ENCODE measurements around the gene AXDND1.
"Not testable (repeated sequence)": the region's sequence is repeated elsewhere in the genome, so short reads cannot be mapped to it uniquely, and the experiment has no call there.

The AXDND1 gene

GRCh38 chr1:179365342-179366092, at the start of gene AXDND1:
TSS of gene AXDND1 (plus strand) at chr1:179365971. CDS start at chr1:179366510, 539 bp downstream.
- DNase-seq, result peak; percentile 78

GRCh38 chr1:179318491-179318890, 47.3 kb upstream of the AXDND1 start:
- DNase-seq, result no peak

- no peak for DNase-seq
These were observed 44.1 kb upstream of the AXDND1 start for GRCh38 chr1:179321533-179322216.

- DNase-seq, result no peak
These were observed 43.2 kb upstream of the AXDND1 start for GRCh38 chr1:179322557-179322956.

- no peak for DNase-seq
These were observed 42.3 kb upstream of the AXDND1 start for GRCh38 chr1:179323436-179323835.

GRCh38 chr1:179325836-179326235, 39.9 kb upstream of the AXDND1 start:
- no peak for DNase-seq

GRCh38 chr1:179326746-179327145, 39.0 kb upstream of the AXDND1 start:
- no peak for DNase-seq

GRCh38 chr1:179327196-179327595, 38.6 kb upstream of the AXDND1 start:
- DNase-seq, result no peak

- no peak for DNase-seq
These were observed 38.1 kb upstream of the AXDND1 start for GRCh38 chr1:179327679-179328078.

- DNase-seq, result no peak
These were observed 35.9 kb upstream of the AXDND1 start for GRCh38 chr1:179329862-179330261.

GRCh38 chr1:179334440-179334839, 31.3 kb upstream of the AXDND1 start:
- DNase-seq, result no peak

- DNase-seq, result no peak
These were observed 28.5 kb upstream of the AXDND1 start for GRCh38 chr1:179337288-179337687.

- no peak for DNase-seq
These were observed 27.7 kb upstream of the AXDND1 start for GRCh38 chr1:179337942-179338560.

- DNase-seq, result no peak
These were observed 24.9 kb upstream of the AXDND1 start for GRCh38 chr1:179340918-179341317.

- DNase-seq, result no peak
These were observed 23.7 kb upstream of the AXDND1 start for GRCh38 chr1:179341943-179342547.

GRCh38 chr1:179342740-179343404, 22.9 kb upstream of the AXDND1 start:
- no peak for DNase-seq

GRCh38 chr1:179351281-179351680, 14.5 kb upstream of the AXDND1 start:
- DNase-seq, result no peak

- no peak for DNase-seq
These were observed 13.5 kb upstream of the AXDND1 start for GRCh38 chr1:179352236-179352635.

- DNase-seq, result no peak
These were observed 12.2 kb upstream of the AXDND1 start for GRCh38 chr1:179353546-179353945.

- DNase-seq, result not testable (repeated sequence)
These were observed 4.1 kb upstream of the AXDND1 start for GRCh38 chr1:179361631-179362030.

GRCh38 chr1:179366093-179366800, 476 bp downstream of the AXDND1 start:
- no peak for DNase-seq

GRCh38 chr1:179369751-179370341, 4.1 kb downstream of the AXDND1 start:
- DNase-seq, result peak; percentile 81
